NCI-H524 (cell line): Measurements from ENCODE around the gene PNMA6A.
"Not testable (repeated sequence)": the region's sequence is repeated elsewhere in the genome, so short reads cannot be mapped to it uniquely, and the experiment has no call there.

Experiments
- DNase-seq, 2 experiments: peaks; one replicate each; lab custom pipeline; 2025; lab: John Stamatoyannopoulos, UW

Gene PNMA6A

DNA sequence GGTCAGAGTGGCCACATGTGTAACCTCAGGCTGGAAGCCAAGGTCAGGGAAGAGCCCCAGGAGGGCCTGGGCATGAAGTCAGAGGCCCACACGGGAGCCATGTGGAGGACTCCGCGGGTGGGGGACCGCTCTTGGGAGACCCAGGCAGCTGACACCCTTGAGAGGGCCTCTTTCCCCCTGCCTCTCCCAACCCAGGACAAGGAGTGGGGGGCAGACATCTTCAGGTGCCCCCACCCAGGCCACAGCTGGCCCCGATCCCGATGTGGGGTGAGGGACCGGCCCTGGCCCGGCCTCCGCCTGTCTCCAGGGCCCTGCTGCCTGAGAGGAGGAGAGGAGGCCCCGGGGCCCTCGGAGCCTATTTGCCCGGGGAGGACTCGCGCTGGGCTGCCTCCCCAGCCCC is 3.1 kb downstream of the PNMA6A start:
- no peak for DNase-seq

DNA sequence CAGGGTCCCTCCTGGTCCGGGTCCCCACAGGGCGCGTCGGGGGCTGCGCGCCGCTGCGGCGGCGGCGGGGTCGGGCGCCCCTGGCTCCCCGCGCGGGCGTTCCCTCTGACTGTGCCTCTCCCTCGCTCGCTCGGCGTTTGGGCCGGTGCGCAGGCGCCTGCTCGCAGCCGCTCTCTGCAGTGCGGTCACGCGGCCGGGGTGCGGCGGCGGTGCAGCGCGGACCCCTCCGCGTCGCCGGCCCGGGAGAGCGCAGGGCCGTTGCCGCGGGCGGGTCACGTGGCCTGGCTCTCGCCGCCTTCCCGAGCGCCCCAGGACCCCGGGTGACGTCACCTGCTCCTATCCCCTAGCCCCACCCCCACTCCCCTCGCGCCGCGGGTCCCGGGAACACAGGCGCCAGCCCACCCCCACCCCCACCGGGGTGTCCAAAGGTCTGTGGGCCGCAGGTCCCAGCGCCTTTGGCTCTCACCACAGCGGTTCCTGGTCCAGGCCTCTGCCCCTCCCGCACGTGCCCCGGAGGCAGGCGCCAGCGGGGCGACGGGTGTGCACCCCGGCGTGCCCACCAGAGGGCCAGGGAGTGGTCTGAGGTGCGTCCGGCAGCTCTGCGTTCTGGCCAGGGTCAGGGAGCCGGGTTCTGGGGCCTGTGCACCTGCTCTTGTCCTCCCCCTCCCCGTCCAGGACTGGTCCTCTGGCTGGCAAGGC is 5.3 kb downstream of the PNMA6A start:
- DNase-seq, result not testable (repeated sequence)

GRCh38 chrX:153083238-153083923 is 11.1 kb downstream of the PNMA6A start:
- not testable (repeated sequence) for DNase-seq

- no peak for DNase-seq
Observed at GRCh38 chrX:153102418-153102817, 30.2 kb downstream of the PNMA6A start.

DNA sequence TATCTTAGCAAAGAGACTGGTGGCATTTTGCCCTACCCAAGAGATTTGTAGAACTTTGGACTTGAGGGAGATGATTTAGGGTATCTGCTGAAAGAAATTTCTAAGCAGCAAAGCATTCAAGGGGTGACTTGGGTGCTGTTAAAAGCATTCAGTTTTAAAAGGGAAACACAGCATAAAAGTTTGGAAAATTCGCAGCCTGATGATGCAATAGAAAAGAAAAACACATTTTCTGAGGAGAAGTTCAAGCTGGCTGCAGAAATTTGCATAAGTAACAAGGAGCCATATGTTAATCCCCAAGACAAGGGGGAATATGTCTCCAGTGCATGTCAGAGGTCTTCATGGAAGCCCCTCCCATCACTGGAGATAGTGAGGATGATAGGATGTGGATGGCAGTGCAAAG is 32.7 kb downstream of the PNMA6A start:
- DNase-seq, result not testable (repeated sequence)

- DNase-seq, result not testable (repeated sequence)
Observed at GRCh38 chrX:153106092-153106801, 34.0 kb downstream of the PNMA6A start.

DNA sequence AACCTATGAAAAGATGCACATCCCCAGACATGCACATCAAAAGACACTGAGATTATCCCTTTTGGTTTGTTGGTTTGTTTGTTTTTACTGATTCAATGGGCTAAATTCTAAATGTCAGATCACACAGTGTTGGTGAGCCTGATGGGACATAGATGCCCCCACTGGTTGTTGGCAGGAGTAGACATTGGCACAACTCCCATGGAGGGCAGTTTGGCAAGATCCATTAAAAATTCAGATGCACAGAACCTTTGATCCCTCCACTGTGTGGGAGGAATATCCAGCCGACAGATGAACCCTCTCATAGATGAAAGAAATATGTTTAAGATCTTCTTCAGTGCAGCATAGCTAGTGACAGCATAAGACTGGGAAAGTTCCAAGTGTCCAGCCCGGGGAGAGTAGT is 38.5 kb downstream of the PNMA6A start:
- DNase-seq, result not testable (repeated sequence)

- not testable (repeated sequence) for DNase-seq
Observed at GRCh38 chrX:153113851-153114250, 41.6 kb downstream of the PNMA6A start.

GRCh38 chrX:153117754-153118153 is 45.5 kb downstream of the PNMA6A start:
- DNase-seq, result not testable (repeated sequence)

GRCh38 chrX:153120230-153120629 is 48.0 kb downstream of the PNMA6A start:
- DNase-seq, result not testable (repeated sequence)

DNA sequence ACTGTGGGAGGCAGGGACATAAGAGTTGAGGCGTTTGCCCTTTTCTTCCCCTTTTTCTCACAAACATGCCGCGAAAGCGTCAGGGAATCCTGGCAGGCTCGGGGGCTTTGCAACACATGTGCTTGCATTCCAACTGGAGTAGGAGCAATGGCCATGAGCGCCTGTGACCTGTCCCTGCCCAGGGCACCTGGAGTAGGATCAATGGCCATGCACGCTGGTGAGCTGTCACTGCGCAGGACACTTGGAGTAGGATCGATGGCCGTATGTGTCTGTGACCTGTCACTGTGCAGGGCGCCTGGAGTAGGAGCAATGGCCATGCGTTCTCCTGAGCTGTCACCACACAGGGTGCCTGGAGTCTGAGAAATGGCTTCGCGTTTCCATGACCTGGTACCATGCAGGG is 51.2 kb downstream of the PNMA6A start:
- DNase-seq, result not testable (repeated sequence)
